T-helper 22 cell (primary cell): ENCODE results near the gene ETS1.

ENCODE experiments used
- DNase-seq: peaks from one replicate; pipeline ENCODE4 v3.0.0-alpha.2; 2020; ENCODE audit warnings: low read depth

ETS1 gene

DNA sequence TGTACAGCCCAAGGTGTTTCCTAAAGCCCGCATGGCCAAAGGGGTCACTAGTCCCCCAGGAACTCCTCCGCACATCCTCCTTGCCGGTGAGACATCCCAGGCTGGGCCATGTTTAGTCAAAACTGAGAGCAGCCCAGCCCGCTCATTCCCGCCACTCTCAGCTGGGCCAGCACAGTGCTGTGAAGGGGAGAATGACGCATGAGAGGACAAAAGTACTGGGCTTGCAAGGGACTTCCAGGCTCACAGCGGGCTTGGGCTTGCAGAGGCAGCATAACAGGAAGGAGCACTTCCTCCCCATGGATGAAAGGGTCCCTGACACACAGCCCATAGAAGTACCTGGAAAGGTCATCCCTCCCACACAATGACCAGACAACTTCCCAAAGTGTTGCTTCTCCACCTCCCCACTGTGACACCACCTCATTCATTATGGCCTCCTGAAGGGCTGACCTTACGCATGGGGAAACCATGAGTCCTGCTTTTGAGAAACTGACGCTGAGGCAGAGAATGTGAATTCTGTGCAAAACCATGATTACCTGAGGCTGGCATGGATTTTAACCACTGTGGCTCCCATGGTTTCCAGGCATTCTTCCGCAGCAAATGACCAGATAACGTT lies 19.1 kb downstream of the ETS1 start:
- no peak for DNase-seq

DNA sequence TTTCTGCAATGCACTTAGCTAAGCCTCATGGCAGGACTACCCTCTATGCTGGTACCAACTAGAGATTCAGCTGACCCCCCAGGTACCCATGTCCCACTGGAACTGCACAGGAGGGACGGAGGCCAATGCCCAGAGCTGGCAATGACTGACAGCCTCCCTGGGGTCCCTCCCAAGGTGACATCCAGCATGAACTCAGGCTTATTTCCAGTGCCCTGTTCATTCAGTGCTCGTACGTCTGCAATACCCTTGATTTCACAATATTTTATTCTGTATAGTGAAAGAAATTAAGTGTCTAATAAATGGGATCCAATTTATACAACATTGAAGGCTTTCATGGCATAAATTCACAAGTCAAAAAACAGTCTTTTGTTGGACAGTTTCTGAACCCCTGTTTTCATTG lies 20.2 kb downstream of the ETS1 start:
- DNase-seq = no peak

- no peak for DNase-seq
Observed at GRCh38 chr11:128565881-128566280, 21.5 kb downstream of the ETS1 start.

DNA sequence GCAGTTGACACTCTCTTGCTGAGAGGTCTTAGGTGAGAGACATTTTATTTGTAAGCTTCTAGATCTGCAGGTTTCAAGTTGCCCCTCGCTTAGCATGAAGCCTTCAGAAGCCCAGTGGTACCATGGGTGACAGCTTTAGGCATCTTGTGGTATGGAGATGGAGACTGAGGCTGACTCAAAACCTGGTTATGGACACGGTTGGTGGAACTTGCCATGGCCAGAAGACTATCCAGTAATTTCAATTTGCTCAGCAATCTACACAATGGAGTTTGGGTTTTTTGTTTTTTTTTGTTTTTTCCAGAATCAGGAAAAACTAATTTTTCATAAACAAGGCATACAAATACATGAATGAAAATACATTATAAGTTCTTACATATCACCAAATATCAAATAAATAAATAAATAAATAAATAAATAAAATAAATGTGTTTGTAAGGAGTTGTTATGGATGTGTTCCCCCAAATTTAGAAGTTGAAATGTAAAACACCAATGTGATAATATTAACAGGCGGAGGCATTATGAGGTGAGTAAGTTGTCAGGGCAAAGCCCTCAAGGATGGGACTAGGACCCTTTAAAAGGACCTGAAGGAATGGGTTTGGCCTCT lies 22.6 kb downstream of the ETS1 start:
- DNase-seq = no peak

- DNase-seq = no peak
Observed at GRCh38 chr11:128563942-128564641, 23.3 kb downstream of the ETS1 start.

DNA sequence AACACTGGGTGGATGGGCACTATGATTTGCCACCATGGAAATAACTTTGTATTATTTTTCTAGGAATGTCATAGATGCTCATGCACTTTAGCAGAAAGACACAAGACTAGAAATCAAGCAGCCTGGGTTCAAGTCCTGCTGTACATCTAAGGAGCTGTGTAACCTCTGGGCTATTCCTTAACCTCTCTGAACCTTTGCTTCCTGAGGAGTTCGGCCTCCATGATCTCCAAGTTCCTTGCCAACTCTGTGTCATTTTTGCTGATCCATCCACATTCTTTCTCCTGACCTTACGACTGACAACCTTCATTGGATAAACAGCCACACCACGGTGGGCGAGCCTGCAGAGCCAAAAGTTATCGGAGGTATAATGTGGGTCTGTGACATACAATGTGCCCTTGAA lies 24.1 kb downstream of the ETS1 start:
- no peak for DNase-seq

- no peak for DNase-seq
Observed at GRCh38 chr11:128559496-128560103, 27.8 kb downstream of the ETS1 start.

GRCh38 chr11:128555606-128556005 lies 31.8 kb downstream of the ETS1 start:
- no peak for DNase-seq

DNA sequence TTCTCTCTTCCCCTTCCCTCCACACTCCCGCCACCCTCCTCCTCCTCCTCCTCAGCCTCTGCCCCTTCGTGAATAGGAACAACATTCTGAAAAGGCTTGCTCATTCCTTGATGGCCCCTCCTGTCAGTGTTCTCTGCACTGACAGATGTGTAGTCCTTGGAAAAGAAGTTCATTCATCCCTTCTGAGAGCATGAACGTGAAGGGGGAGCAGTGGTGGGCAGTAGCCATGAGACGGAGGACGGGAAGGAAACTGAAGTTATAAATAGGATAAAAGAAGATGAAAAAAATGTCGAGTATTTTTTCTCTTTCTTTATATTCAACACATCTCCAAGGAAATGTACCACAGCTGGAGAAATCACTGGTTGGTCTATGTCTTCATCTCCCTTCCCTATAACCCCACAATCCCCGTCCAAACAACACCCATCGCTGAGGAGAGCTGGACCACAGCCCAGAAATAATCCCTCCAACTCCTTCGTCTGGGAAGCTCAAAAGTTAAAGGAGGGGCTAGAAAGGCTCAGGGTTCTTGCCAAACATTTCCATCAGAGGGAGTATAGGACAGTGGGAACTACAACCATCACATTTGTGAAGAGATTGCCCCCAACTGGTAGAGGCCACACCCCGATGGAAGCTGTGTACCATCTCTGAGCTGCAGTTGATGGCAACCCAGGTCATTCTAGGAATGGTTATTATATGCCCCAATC lies 33.5 kb downstream of the ETS1 start:
- DNase-seq = no peak

- no peak for DNase-seq
Observed at GRCh38 chr11:128552783-128553661, 34.3 kb downstream of the ETS1 start.

GRCh38 chr11:128551611-128552335 lies 35.6 kb downstream of the ETS1 start:
- no peak for DNase-seq

GRCh38 chr11:128551058-128551457 lies 36.3 kb downstream of the ETS1 start:
- DNase-seq = no peak

- DNase-seq = no peak
Observed at GRCh38 chr11:128550261-128550821, 37.0 kb downstream of the ETS1 start.

DNA sequence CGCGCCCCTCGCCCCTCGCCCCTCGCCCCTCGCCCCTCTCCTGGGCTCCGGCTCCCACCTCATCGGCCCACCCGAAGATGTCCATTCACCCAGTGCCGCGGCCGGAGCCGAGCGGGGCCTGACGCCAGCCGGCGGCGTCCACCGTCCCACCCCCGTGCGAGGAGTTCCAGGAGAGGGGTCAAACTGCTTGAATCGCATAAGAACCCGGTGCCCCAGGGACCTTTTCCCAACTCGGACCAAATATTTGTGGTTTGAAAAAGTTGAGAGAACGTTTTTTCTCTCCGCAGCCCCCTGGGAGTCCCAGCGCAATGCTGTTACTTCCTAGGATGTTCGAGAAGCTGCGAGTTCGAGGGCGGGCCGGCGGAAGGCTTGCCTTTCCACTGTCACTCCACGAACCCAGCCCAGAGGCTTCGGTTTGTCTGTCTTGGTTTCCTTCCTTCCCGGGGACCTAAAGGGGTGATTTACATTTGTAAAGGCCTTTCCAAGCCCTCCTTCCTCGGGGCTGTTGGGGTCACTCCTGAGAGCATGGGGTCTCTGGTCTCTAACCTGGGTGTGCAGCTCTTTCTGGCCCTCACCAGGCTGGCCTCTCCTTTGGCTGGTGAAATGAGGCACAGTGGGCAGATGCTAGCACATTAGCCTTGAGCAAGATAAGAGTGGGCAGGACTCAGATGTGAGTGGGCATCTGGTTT lies 38.0 kb downstream of the ETS1 start:
- no peak for DNase-seq

- DNase-seq = no peak
Observed at GRCh38 chr11:128548649-128549255, 38.6 kb downstream of the ETS1 start.

GRCh38 chr11:128547946-128548648 lies 39.3 kb downstream of the ETS1 start:
- no peak for DNase-seq

GRCh38 chr11:128546916-128547315 lies 40.4 kb downstream of the ETS1 start:
- DNase-seq = no peak

DNA sequence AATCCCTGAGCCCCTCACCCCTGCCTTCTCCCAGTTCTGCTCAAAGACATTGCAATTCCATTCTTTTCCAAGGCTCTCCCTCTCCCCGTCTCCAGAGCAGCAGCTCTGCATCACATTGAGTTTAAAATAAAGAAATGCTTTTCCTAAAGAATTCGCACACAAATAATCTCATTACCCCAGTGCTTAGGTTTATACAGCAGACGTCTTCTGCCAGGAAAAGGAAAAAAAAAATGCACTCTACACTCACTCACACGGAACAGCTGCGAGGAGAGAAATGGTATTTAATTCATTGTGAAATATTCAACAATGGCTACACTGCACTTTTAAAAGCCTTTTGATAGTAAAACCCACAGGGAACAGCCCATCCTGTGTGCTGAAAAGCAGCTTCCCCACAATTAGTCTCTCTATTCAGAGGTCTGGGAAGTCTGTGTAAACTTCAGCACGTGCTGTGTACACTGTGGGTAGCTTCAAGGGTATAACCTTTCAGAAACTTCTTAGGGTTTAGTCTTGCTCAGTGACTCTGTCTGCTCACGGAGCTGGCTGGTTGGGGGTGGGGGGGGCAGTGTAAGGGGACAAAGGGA lies 42.8 kb downstream of the ETS1 start:
- DNase-seq = no peak
